Fibroblast of lung (primary cell): ENCODE results near the gene RABGAP1L.

Experiments used
- EZH2 ChIP-seq: IDR thresholded peaks from 2 replicates; pipeline ENCODE4 v1.5.1; 2012; ENCODE audit warnings: low read length, control low read depth, mild to moderate bottlenecking; ENCODE audit errors: missing control alignments
- TF ChIP-seq, protein P1 (sequence below), 2 donors: IDR thresholded peaks in 1 of 2; conservative IDR thresholded peaks in 1 of 2; 1 replicate in 1 of 2; 2 replicates in 1 of 2; pipeline ENCODE4 v1.5.1; 2011 to 2012; ENCODE audit warnings: low read length in 2 of 2, control low read depth in 1 of 2, inconsistent platforms in 1 of 2, low read depth in 1 of 2, mild to moderate bottlenecking in 1 of 2

DNA sequence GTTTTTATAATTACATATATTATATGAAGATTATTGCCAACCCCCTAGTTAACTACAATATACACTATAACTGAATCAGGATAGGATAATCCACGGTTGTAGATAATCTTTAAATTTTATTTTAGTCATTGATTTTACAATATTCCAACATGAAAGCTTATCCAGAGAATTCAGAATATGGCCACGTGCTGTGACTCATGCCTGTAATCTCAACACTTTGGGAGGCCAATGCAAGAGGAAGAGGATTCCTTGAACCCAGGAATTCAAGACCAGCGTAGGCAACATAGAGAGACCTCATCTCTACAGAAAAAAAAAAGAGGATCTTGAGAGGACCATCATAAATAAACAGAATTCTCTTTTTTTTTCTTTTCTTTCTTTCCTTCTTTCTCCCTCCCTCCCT is 720.9 kb downstream of the RABGAP1L start:
- TF ChIP-seq, protein P1, sequence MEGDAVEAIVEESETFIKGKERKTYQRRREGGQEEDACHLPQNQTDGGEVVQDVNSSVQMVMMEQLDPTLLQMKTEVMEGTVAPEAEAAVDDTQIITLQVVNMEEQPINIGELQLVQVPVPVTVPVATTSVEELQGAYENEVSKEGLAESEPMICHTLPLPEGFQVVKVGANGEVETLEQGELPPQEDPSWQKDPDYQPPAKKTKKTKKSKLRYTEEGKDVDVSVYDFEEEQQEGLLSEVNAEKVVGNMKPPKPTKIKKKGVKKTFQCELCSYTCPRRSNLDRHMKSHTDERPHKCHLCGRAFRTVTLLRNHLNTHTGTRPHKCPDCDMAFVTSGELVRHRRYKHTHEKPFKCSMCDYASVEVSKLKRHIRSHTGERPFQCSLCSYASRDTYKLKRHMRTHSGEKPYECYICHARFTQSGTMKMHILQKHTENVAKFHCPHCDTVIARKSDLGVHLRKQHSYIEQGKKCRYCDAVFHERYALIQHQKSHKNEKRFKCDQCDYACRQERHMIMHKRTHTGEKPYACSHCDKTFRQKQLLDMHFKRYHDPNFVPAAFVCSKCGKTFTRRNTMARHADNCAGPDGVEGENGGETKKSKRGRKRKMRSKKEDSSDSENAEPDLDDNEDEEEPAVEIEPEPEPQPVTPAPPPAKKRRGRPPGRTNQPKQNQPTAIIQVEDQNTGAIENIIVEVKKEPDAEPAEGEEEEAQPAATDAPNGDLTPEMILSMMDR (conservative IDR thresholded peaks at IDR 0.05 in 1 of 2, IDR thresholded peaks at IDR 0.05 in 1 of 2; ENCODE audit: low read depth in 1 of 2, low read length in 2 of 2): no peak
- no peak for TF ChIP-seq EZH2
